Type B pancreatic cell (in vitro differentiated cells): ENCODE data around the gene REXO5. TPM values are rescaled to one million over a fixed set of nuclear protein-coding genes. Genes with fewer than 3 reads are reported as not detected.

Source experiments
- DNase-seq: peaks from one replicate; pipeline ENCODE4 v3.0.0; 2021; ENCODE audit warnings: mixed read lengths; ENCODE audit not compliant: unreplicated experiment; ENCODE audit errors: extremely low spot score
- H3K27ac Mint-ChIP-seq: 2 replicates; pipeline ENCODE4 v1.8.0; 2021; ENCODE audit warnings: mild to moderate bottlenecking, mixed read lengths
- H3K27me3 Mint-ChIP-seq: 2 replicates; pipeline ENCODE4 v1.8.0; 2021; ENCODE audit warnings: mixed read lengths
- H3K36me3 Mint-ChIP-seq: 2 replicates; pipeline ENCODE4 v1.8.0; 2021; ENCODE audit warnings: mixed read lengths
- H3K4me1 Mint-ChIP-seq: one replicate; pipeline ENCODE4 v1.8.0; 2021; ENCODE audit warnings: mixed read lengths; ENCODE audit not compliant: unreplicated experiment
- H3K4me3 Mint-ChIP-seq: 2 replicates; pipeline ENCODE4 v1.8.0; 2021; ENCODE audit warnings: mild to moderate bottlenecking, mixed read lengths
- H3K9me3 Mint-ChIP-seq: 2 replicates; pipeline ENCODE4 v1.8.0; 2021; ENCODE audit warnings: mixed read lengths
- CTCF ChIP-seq: fragments of 200-600 bp; sonication (generic); conservative IDR thresholded peaks from 2 replicates; pipeline ENCODE4 v1.5.0; 2021; ENCODE audit warnings: antibody characterized with exemption, mild to moderate bottlenecking
- total RNA-seq: library from RNA; stranded (reverse); gene quantifications from 2 replicates; pipeline ENCODE4 v1.2.1, GENCODE V29; 2021; ENCODE audit warnings: low replicate concordance

The REXO5 gene
- total RNA-seq, 1 donor from 2014 or later, result 8.2 TPM

DNA sequence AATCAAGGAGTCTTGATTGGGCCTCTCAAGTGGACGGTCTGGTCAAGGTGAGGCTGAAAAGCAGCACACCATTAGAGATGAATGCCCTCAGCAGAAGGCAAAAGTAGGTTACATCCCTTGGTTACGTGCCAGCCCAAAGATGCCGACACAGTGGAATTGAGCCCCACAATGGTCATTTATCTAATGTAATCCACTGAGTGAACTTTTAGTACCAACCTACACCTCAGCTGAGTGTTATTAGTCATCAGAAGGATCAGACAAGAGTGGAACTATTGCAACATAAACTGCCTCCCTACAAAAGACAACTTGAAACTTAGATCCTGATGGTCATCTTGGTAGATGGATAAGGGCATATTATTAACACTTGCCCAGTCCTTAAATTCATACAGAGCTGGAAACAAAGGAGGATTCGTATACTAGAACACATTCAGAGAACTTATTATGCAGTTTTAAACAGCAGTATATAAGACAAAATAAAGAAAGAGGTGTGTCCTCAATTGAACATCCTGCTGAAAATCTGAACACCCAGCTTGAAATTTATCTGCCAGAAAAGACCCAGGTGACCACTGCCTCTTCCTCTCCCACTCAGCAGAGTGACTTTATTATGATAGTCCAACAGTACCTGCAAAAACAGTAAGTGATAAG is 91.0 kb downstream of the REXO5 start:
- Mint-ChIP-seq H3K9me3 (no peaks in the 10 kb centered on the region), H3K27ac (peak overlapping the region; percentile 14), H3K27me3 (no peaks in the 10 kb centered on the region), H3K4me1 (peaks cover 33% of the 10 kb centered on the region), H3K36me3 (peaks cover 27% of the 10 kb centered on the region), H3K4me3 (peak overlapping the region; percentile 94)
- no peak for TF ChIP-seq CTCF
- DNase-seq, result no peak

GRCh38 chr16:20897922-20898321 is 91.6 kb downstream of the REXO5 start:
- no peak for DNase-seq
- no peaks in the 10 kb centered on the region for H3K27me3 Mint-ChIP-seq
- peak overlapping the region; percentile 94 for H3K4me3 Mint-ChIP-seq
- H3K27ac Mint-ChIP-seq, result peak overlapping the region; percentile 14
- H3K36me3 Mint-ChIP-seq, result peaks cover 27% of the 10 kb centered on the region
- no peaks in the 10 kb centered on the region for H3K9me3 Mint-ChIP-seq
- no peak for TF ChIP-seq CTCF
- peaks cover 37% of the 10 kb centered on the region for H3K4me1 Mint-ChIP-seq

- no peak for TF ChIP-seq CTCF
- Mint-ChIP-seq H3K36me3 (peaks cover 23% of the 10 kb centered on the region), H3K27me3 (no peaks in the 10 kb centered on the region), H3K9me3 (no peaks in the 10 kb centered on the region), H3K4me1 (peaks cover 42% of the 10 kb centered on the region), H3K27ac (peak overlapping the region; percentile 99), H3K4me3 (peak overlapping the region; percentile 94)
- no peak for DNase-seq
Observed at GRCh38 chr16:20899071-20899470, 92.7 kb downstream of the REXO5 start.

Other genes with a start within 250 kb of the REXO5 start
- 2.4 TPM in 1 of 2 replicates, not detected in the other for gene ACSM2B, start 230.2 kb upstream of the REXO5 start, total RNA-seq
- 0.36 TPM in 1 of 2 replicates, not detected in the other for gene ACSM1, start 108.8 kb upstream of the REXO5 start, total RNA-seq
- gene THUMPD1, start 64.7 kb upstream of the REXO5 start, total RNA-seq, result 38.5 and 39.0 TPM in 2 replicates
- 22.6 and 51.2 TPM in 2 replicates for gene ACSM3, start 42.5 kb upstream of the REXO5 start, total RNA-seq
- gene ERI2, start 55 bp upstream of the REXO5 start, total RNA-seq, result 27.7 and 35.9 TPM in 2 replicates
- 12.9 and 13.5 TPM in 2 replicates for gene DCUN1D3, start 93.8 kb downstream of the REXO5 start, total RNA-seq
- 30.6 and 31.7 TPM in 2 replicates for gene LYRM1, start 94.2 kb downstream of the REXO5 start, total RNA-seq